ENCODE data around the gene FAM3A. TPM values are rescaled to one million over a fixed set of nuclear protein-coding genes. Genes with fewer than 3 reads are reported as not detected.

Gene FAM3A
- total and polyA plus RNA-seq, 9 of the 15 experiments (the other 6 are each of a cell fraction or from before 2014, with no cell fraction given): 0.75 to 70.6 (median 27.0) TPM

DNA sequence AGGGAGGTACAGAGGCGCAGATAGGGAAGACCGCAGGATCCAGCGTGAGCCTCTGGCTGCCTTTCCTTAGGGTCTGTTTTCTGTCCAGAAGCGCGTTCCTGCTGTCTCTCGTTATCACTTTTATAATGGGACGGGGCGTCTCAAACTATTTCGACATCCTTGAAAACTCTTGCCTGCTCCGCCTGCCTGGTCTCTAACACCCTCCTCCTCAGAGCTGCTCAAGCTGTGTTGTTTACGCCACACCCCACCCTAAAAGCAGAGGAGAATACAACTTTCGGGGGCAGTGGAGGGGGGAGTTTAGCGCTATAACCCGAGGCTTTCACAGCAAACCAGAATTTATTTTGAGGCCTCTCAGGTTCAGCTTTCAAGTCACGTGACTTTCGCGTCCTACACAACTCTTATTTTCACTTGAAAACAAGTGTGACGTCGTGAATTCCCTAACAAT is 646 bp upstream of the FAM3A start (continued):
- TF ChIP-seq, protein P1, sequence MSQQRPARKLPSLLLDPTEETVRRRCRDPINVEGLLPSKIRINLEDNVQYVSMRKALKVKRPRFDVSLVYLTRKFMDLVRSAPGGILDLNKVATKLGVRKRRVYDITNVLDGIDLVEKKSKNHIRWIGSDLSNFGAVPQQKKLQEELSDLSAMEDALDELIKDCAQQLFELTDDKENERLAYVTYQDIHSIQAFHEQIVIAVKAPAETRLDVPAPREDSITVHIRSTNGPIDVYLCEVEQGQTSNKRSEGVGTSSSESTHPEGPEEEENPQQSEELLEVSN (IDR thresholded peaks at IDR 0.05; ENCODE audit: borderline replicate concordance in 1 of 2, extremely low read depth in 1 of 2, insufficient read depth in 1 of 2, insufficient read length in 1 of 2, low read depth in 1 of 2, low read length in 1 of 2, poor library complexity in 1 of 2, severe bottlenecking in 1 of 2): no peak
- TF ChIP-seq FOXJ2 (tag; IDR thresholded peaks at IDR 0.05) (no peak), EP400 (IDR thresholded peaks at IDR 0.05) (0 out of 2 replicates have a peak, but pooled peaks have one; percentile 12), FOXK2 (conservative IDR thresholded peaks at IDR 0.05 in 1 of 2, IDR thresholded peaks at IDR 0.05 in 1 of 2; ENCODE audit: low read depth in 2 of 2) (0 out of 4 replicates have a peak, but pooled peaks of 1 of the 2 experiments have one; percentile 21), ETV6 (IDR thresholded peaks at IDR 0.05; ENCODE audit: borderline replicate concordance in 1 of 2, low read depth in 2 of 2, low read length in 1 of 2) (0 out of 4 replicates have a peak, but pooled peaks of 1 of the 2 experiments have one; percentile 29), ETV6 (CRISPR knock-in tag; IDR thresholded peaks at IDR 0.05; ENCODE audit: borderline replicate concordance) (no peak), GABPA (tag; conservative IDR thresholded peaks at IDR 0.05; ENCODE audit: low read depth) (peak; percentile 74)
- TF ChIP-seq, protein P2, sequence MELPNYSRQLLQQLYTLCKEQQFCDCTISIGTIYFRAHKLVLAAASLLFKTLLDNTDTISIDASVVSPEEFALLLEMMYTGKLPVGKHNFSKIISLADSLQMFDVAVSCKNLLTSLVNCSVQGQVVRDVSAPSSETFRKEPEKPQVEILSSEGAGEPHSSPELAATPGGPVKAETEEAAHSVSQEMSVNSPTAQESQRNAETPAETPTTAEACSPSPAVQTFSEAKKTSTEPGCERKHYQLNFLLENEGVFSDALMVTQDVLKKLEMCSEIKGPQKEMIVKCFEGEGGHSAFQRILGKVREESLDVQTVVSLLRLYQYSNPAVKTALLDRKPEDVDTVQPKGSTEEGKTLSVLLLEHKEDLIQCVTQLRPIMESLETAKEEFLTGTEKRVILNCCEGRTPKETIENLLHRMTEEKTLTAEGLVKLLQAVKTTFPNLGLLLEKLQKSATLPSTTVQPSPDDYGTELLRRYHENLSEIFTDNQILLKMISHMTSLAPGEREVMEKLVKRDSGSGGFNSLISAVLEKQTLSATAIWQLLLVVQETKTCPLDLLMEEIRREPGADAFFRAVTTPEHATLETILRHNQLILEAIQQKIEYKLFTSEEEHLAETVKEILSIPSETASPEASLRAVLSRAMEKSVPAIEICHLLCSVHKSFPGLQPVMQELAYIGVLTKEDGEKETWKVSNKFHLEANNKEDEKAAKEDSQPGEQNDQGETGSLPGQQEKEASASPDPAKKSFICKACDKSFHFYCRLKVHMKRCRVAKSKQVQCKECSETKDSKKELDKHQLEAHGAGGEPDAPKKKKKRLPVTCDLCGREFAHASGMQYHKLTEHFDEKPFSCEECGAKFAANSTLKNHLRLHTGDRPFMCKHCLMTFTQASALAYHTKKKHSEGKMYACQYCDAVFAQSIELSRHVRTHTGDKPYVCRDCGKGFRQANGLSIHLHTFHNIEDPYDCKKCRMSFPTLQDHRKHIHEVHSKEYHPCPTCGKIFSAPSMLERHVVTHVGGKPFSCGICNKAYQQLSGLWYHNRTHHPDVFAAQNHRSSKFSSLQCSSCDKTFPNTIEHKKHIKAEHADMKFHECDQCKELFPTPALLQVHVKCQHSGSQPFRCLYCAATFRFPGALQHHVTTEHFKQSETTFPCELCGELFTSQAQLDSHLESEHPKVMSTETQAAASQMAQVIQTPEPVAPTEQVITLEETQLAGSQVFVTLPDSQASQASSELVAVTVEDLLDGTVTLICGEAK (IDR thresholded peaks at IDR 0.05): no peak
- TF ChIP-seq, protein P2 (CRISPR knock-in tag; IDR thresholded peaks at IDR 0.05): no peak
